MM.1S (cell line): ENCODE measurements around the gene LTBP4.

Experiments used
- DNase-seq: peaks from one replicate; pipeline ENCODE4 v3.0.0-alpha.2; 2015
- H2AFZ ChIP-seq: fragments of 300-600 bp; sonication (generic); 2 replicates; pipeline ENCODE4 v1.6.0; 2016; ENCODE audit warnings: antibody characterized with exemption, low read length
- H3F3A ChIP-seq: fragments of 300-600 bp; sonication (generic); 2 replicates; pipeline ENCODE4 v1.6.1; 2016; ENCODE audit warnings: mild to moderate bottlenecking, antibody characterized with exemption, low read length, moderate library complexity, mixed read lengths; ENCODE audit not compliant: insufficient read depth
- H3K27ac ChIP-seq: fragments of 300-600 bp; sonication (generic); 2 replicates; pipeline ENCODE4 v1.5.1; 2016; ENCODE audit warnings: mild to moderate bottlenecking, low read length
- H3K27me3 ChIP-seq: fragments of 300-600 bp; sonication (generic); replicated peaks from 2 replicates; pipeline ENCODE4 v1.6.0; 2016; ENCODE audit warnings: low read length; ENCODE audit not compliant: insufficient read depth
- H3K36me3 ChIP-seq: fragments of 300-600 bp; sonication (generic); replicated peaks from 2 replicates; pipeline ENCODE4 v1.6.1; 2016; ENCODE audit warnings: mild to moderate bottlenecking, low read length, mixed read lengths; ENCODE audit not compliant: insufficient read depth
- H3K4me1 ChIP-seq: fragments of 300-600 bp; sonication (generic); 2 replicates; pipeline ENCODE4 v1.6.1; 2016; ENCODE audit warnings: low read length, mixed read lengths
- H3K4me2 ChIP-seq: fragments of 300-600 bp; sonication (generic); 2 replicates; pipeline ENCODE4 v1.6.0; 2016; ENCODE audit warnings: low read depth, low read length
- H3K4me3 ChIP-seq: fragments of 300-600 bp; sonication (generic); 2 replicates; pipeline ENCODE4 v1.5.1; 2016; ENCODE audit warnings: low read length, mixed read lengths
- H3K79me2 ChIP-seq: fragments of 300-600 bp; sonication (generic); 2 replicates; pipeline ENCODE4 v1.6.1; 2016; ENCODE audit warnings: mixed run types, low read length, mixed read lengths
- H3K9ac ChIP-seq: fragments of 300-600 bp; sonication (generic); 2 replicates; pipeline ENCODE4 v1.6.1; 2016; ENCODE audit warnings: low read length, mixed read lengths
- H3K9me2 ChIP-seq: fragments of 300-600 bp; sonication (generic); replicated peaks from 2 replicates; pipeline ENCODE4 v1.6.1; 2016; ENCODE audit warnings: mild to moderate bottlenecking, low read length, mixed read lengths; ENCODE audit not compliant: insufficient read depth
- H3K9me3 ChIP-seq: fragments of 300-600 bp; sonication (generic); replicated peaks from 2 replicates; pipeline ENCODE4 v1.6.1; 2016; ENCODE audit warnings: mild to moderate bottlenecking, low read length, mixed read lengths; ENCODE audit not compliant: insufficient read depth
- H4K20me1 ChIP-seq: fragments of 300-600 bp; sonication (generic); 2 replicates; pipeline ENCODE4 v1.6.1; 2016; ENCODE audit warnings: mild to moderate bottlenecking, low read length, moderate library complexity, mixed read lengths; ENCODE audit not compliant: insufficient read depth
- EZH2 ChIP-seq: fragments of 300-600 bp; sonication (generic); optimal IDR thresholded peaks from 2 replicates; pipeline ENCODE3; 2017; ENCODE audit warnings: low read depth, mild to moderate bottlenecking, antibody characterized with exemption, low read length, mixed read lengths
- EZH2phosphoT487 ChIP-seq: fragments of 300-600 bp; sonication (generic); IDR thresholded peaks from 2 replicates; pipeline ENCODE4 v1.6.1; 2018; ENCODE audit warnings: antibody characterized with exemption, low read length
- TF ChIP-seq, protein P1 (sequence below): fragments of 300-600 bp; sonication (generic); IDR thresholded peaks from 2 replicates; pipeline ENCODE4 v1.5.1; 2016; ENCODE audit warnings: antibody characterized with exemption, low read length, mixed read lengths

Gene LTBP4

DNA sequence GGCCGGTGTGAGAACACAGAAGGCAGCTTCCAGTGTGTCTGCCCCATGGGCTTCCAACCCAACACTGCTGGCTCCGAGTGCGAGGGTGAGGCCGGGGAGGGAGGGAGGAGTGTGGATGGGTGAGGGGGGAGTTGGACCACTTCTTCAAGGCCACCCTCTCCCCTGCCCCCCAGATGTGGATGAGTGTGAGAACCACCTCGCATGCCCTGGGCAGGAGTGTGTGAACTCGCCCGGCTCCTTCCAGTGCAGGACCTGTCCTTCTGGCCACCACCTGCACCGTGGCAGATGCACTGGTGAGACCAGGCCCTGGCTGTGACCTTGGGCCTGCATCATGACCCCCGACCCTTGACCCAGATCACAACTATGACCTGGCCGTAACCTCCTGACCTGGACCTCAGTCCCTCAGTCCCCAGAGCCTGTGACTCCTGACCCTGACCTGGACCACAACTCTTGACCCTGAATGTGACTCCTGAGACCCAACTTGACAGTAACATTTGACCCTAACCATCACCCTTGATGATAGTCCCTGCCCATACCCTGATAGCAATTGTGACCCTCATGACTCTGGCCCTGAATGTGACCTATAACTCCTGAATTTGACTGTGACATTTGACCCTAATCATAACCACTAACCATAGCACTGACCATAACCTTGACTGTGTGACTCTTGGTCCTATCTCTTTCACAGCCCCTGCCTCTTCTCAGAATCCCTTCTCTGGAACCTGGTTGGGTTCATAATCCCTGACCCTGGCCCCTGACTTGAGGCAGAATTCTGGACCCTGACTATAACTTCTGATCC is 10.9 kb downstream of the LTBP4 start:
- Histone ChIP-seq H4K20me1 (no peaks in the 10 kb centered on the region), H3K36me3 (no peaks in the 10 kb centered on the region), H3K4me2 (no peak overlapping the region), H3K27me3 (no peaks in the 10 kb centered on the region), H3F3A (peaks cover 3% of the 10 kb centered on the region; the same call in 1 of the 2 replicates), H3K4me3 (no peak overlapping the region), H3K9me3 (no peaks in the 10 kb centered on the region), H3K9ac (no peak overlapping the region), H3K27ac (no peak overlapping the region), H2AFZ (no peak overlapping the region), H3K9me2 (no peaks in the 10 kb centered on the region), H3K79me2 (no peaks in the 10 kb centered on the region), H3K4me1 (peaks cover 7% of the 10 kb centered on the region)
- no peak for DNase-seq
- TF ChIP-seq, protein P1, sequence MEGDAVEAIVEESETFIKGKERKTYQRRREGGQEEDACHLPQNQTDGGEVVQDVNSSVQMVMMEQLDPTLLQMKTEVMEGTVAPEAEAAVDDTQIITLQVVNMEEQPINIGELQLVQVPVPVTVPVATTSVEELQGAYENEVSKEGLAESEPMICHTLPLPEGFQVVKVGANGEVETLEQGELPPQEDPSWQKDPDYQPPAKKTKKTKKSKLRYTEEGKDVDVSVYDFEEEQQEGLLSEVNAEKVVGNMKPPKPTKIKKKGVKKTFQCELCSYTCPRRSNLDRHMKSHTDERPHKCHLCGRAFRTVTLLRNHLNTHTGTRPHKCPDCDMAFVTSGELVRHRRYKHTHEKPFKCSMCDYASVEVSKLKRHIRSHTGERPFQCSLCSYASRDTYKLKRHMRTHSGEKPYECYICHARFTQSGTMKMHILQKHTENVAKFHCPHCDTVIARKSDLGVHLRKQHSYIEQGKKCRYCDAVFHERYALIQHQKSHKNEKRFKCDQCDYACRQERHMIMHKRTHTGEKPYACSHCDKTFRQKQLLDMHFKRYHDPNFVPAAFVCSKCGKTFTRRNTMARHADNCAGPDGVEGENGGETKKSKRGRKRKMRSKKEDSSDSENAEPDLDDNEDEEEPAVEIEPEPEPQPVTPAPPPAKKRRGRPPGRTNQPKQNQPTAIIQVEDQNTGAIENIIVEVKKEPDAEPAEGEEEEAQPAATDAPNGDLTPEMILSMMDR: no peak
- TF ChIP-seq EZH2: no peak
- no peak for TF ChIP-seq EZH2phosphoT487

DNA sequence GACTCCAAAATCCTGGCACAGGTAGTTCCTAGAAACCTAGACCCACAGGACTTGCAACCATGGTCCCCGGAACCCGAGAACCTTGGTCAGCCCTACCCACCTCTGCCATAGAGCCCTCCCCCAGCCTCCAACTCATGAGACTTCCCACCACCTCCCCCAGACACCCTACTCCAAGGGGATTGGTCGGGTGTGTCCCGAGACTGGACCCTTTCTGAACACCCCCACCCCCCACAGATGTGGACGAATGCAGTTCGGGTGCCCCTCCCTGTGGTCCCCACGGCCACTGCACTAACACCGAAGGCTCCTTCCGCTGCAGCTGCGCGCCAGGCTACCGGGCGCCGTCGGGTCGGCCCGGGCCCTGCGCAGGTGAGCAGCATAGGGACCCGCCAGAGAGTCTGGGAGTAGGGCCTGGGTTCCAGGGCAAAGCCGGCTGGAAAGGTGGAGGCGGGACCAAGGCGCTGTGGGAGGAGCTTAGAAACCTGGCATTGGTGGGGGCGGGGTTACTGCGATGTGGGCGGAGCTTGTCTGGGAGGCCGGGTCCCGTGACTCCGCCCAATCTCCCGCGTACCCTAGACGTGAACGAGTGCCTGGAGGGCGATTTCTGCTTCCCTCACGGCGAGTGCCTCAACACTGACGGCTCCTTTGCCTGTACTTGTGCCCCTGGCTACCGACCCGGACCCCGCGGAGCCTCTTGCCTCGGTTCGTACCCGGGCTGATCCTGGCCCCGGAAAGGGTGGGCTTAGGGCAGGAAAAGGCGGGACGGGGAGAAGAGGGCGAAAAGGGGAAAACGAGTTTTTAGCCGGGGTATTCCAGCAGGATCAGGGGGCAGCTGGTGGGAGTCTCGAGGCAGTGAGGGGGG is 11.9 kb downstream of the LTBP4 start:
- H3F3A ChIP-seq: peaks cover 3% of the 10 kb centered on the region; the same call in 1 of the 2 replicates
- TF ChIP-seq, protein P1: no peak
- TF ChIP-seq EZH2phosphoT487: no peak
- TF ChIP-seq EZH2: no peak
- peak overlapping the region; percentile 57 for H3K9ac ChIP-seq
- no peaks in the 10 kb centered on the region for H3K9me2 ChIP-seq
- peak; percentile 64 for DNase-seq
- H3K79me2 ChIP-seq: no peaks in the 10 kb centered on the region
- peaks cover 7% of the 10 kb centered on the region for H3K4me1 ChIP-seq
- H3K36me3 ChIP-seq: no peaks in the 10 kb centered on the region
- no peaks in the 10 kb centered on the region for H4K20me1 ChIP-seq
- H3K27me3 ChIP-seq: no peaks in the 10 kb centered on the region
- peak overlapping the region; percentile 35; the same call in 1 of the 2 replicates for H3K27ac ChIP-seq
- peak overlapping the region; percentile 87 for H2AFZ ChIP-seq
- peak overlapping the region; percentile 96 for H3K4me2 ChIP-seq
- no peaks in the 10 kb centered on the region for H3K9me3 ChIP-seq
- H3K4me3 ChIP-seq: peak overlapping the region; percentile 81

DNA sequence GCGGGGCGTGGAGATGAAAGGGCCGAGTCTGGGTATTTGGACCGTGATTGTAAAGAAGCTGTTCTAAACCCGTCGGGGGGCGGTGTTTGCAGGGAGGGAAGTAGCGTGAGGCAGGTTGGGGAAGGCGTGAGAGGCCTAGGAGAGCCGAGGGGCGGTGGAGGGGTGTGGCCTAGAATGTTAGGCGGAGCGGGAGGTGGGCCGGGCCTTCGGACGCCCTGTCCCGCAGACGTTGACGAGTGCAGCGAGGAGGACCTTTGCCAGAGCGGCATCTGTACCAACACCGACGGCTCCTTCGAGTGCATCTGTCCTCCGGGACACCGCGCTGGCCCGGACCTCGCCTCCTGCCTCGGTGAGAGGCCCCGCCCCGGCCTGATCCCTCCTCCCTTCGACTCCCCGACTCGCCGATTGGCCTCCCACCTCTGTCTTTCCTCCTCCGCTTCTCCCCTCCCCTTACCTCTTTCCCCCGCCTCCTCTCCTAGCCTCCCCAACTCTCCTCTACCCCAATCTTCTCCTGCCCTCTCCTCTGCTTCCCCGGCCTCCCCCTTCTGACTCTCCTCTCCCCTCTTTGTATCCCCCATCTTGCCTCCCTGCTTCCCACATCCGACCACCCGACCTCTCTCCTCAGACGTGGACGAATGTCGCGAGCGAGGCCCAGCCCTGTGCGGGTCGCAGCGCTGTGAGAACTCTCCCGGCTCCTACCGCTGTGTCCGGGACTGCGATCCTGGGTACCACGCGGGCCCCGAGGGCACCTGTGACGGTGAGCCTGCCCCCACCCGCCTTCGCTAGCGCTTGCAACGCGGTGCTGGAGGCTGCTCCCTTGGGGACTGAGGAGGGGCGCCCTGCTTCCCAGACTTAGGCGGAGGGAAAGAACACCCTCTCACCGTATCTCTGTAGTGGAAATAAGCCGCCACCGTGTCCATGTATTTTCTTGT is 12.8 kb downstream of the LTBP4 start:
- Histone ChIP-seq H3K9me2 (no peaks in the 10 kb centered on the region), H2AFZ (peak overlapping the region; percentile 87), H3F3A (peaks cover 3% of the 10 kb centered on the region; the same call in 1 of the 2 replicates), H3K27ac (peak overlapping the region; percentile 35; the same call in 1 of the 2 replicates), H3K9me3 (no peaks in the 10 kb centered on the region), H3K79me2 (no peaks in the 10 kb centered on the region), H3K36me3 (no peaks in the 10 kb centered on the region), H3K9ac (peak overlapping the region; percentile 57), H3K4me3 (peak overlapping the region; percentile 81), H4K20me1 (no peaks in the 10 kb centered on the region), H3K4me2 (peak overlapping the region; percentile 96), H3K27me3 (no peaks in the 10 kb centered on the region), H3K4me1 (peaks cover 7% of the 10 kb centered on the region)
- DNase-seq: peak; percentile 83
- TF ChIP-seq EZH2phosphoT487: no peak
- no peak for TF ChIP-seq EZH2
